ENCODE results near the gene QTRT2. TPM values are rescaled to one million over a fixed set of nuclear protein-coding genes. Genes with fewer than 3 reads are reported as not detected.

Gene QTRT2
- total RNA-seq, 2 experiments from 2014 or later, result 43.1 to 57.2 TPM

GRCh38 chr3:114035896-114036295, 20.6 kb upstream of the QTRT2 start:
- H3K27ac ChIP-seq (ENCODE audit: low read depth, low read length, poor library complexity, severe bottlenecking), result no peak overlapping the region
- no TSS peak for BruUV-seq (replicated peaks)

GRCh38 chr3:114043205-114043604, 13.3 kb upstream of the QTRT2 start:
- no peaks in the 10 kb centered on the region for H3K79me2 ChIP-seq (ENCODE audit: insufficient read depth, low read depth, low read length)
- H3K4me3 ChIP-seq (ENCODE audit: low read depth, low read length, poor library complexity, severe bottlenecking), result no peak overlapping the region
- no TSS peak for BruUV-seq (replicated peaks)
- H2AFZ ChIP-seq (ENCODE audit: low read length), result no peak overlapping the region
- H3K9me3 ChIP-seq (ENCODE audit: low read length), result no peaks in the 10 kb centered on the region
- peak; percentile 40 for DNase-seq (ENCODE audit: low spot score)
- no peaks in the 10 kb centered on the region for H4K20me1 ChIP-seq (ENCODE audit: insufficient read depth, low read length)
- H3K4me1 ChIP-seq (ENCODE audit: insufficient read depth, low read length, poor library complexity, severe bottlenecking), result no peaks in the 10 kb centered on the region
- no peak overlapping the region for H3K4me2 ChIP-seq (ENCODE audit: low read length)
- no peaks in the 10 kb centered on the region for H3K9me2 ChIP-seq (ENCODE audit: insufficient read depth, low read length)
- no peaks in the 10 kb centered on the region for H3K36me3 ChIP-seq (ENCODE audit: insufficient read depth, low read length)
- intact Hi-C loops (cut with micrococcal nuclease; ENCODE audit: unreplicated experiment), result no loop called here
- ChIA-PET POLR2A (no interaction called here), CTCF (ENCODE audit: unreplicated experiment) (no interaction called here)
- TF ChIP-seq CTCF (conservative IDR thresholded peaks at IDR 0.05; ENCODE audit: low read length) (peak; percentile 48), EZH2phosphoT487 (IDR thresholded peaks at IDR 0.05; ENCODE audit: borderline replicate concordance, low read depth, low read length) (no peak)
- no peak overlapping the region for H3K27ac ChIP-seq (ENCODE audit: low read depth, low read length, poor library complexity, severe bottlenecking)

More at GRCh38 chr3:114035896-114036295, 20.6 kb upstream of the QTRT2 start:
- ChIA-PET POLR2A (interaction anchor here (0.6 to 1.4 kb wide), 3 partner anchors 8 to 41 kb away, joined by 3 to 4 read pairs (median 3); no protein-coding TSS in a partner anchor), CTCF (ENCODE audit: unreplicated experiment) (no interaction called here)
- Histone ChIP-seq H3K4me3 (ENCODE audit: low read depth, low read length, poor library complexity, severe bottlenecking) (no peak overlapping the region), H2AFZ (ENCODE audit: low read length) (no peak overlapping the region), H3K4me1 (ENCODE audit: insufficient read depth, low read length, poor library complexity, severe bottlenecking) (no peaks in the 10 kb centered on the region), H4K20me1 (ENCODE audit: insufficient read depth, low read length) (no peaks in the 10 kb centered on the region), H3K36me3 (ENCODE audit: insufficient read depth, low read length) (no peaks in the 10 kb centered on the region), H3K9me3 (ENCODE audit: low read length) (no peaks in the 10 kb centered on the region), H3K79me2 (ENCODE audit: insufficient read depth, low read depth, low read length) (no peaks in the 10 kb centered on the region), H3K9me2 (ENCODE audit: insufficient read depth, low read length) (no peaks in the 10 kb centered on the region), H3K4me2 (ENCODE audit: low read length) (no peak overlapping the region)
- DNase-seq (ENCODE audit: low spot score), result no peak
- intact Hi-C loops (cut with micrococcal nuclease; ENCODE audit: unreplicated experiment), result no loop called here
- TF ChIP-seq CTCF (conservative IDR thresholded peaks at IDR 0.05; ENCODE audit: low read length), result no peak
- TF ChIP-seq EZH2phosphoT487 (IDR thresholded peaks at IDR 0.05; ENCODE audit: borderline replicate concordance, low read depth, low read length), result no peak

- H3K27ac ChIP-seq (ENCODE audit: low read depth, low read length, poor library complexity, severe bottlenecking), result no peak overlapping the region
- TF ChIP-seq EZH2phosphoT487 (IDR thresholded peaks at IDR 0.05; ENCODE audit: borderline replicate concordance, low read depth, low read length), result no peak
- no peak for TF ChIP-seq CTCF (conservative IDR thresholded peaks at IDR 0.05; ENCODE audit: low read length)
- DNase-seq (ENCODE audit: low spot score), result no peak
- H3K4me2 ChIP-seq (ENCODE audit: low read length), result no peak overlapping the region
- peaks cover 8% of the 10 kb centered on the region for H3K4me1 ChIP-seq (ENCODE audit: insufficient read depth, low read length, poor library complexity, severe bottlenecking)
- POLR2A ChIA-PET, result interaction anchor here (0.6 kb wide), 1 partner anchor 49 kb away, joined by 3 read pairs; no protein-coding TSS in a partner anchor
- H3K4me3 ChIP-seq (ENCODE audit: low read depth, low read length, poor library complexity, severe bottlenecking), result no peak overlapping the region
- intact Hi-C loops (cut with micrococcal nuclease; ENCODE audit: unreplicated experiment), result loop anchor here (10.0 kb wide), 1 partner anchor 207 kb away; no protein-coding TSS in a partner anchor
- no peaks in the 10 kb centered on the region; the same call in 1 of the 2 replicates for H4K20me1 ChIP-seq (ENCODE audit: insufficient read depth, low read length)
- CTCF ChIA-PET (ENCODE audit: unreplicated experiment), result no interaction called here
- H2AFZ ChIP-seq (ENCODE audit: low read length), result no peak overlapping the region
- no peaks in the 10 kb centered on the region for H3K9me3 ChIP-seq (ENCODE audit: low read length)
- BruUV-seq (replicated peaks), result no TSS peak
- peaks cover 5% of the 10 kb centered on the region for H3K79me2 ChIP-seq (ENCODE audit: insufficient read depth, low read depth, low read length)
- H3K9me2 ChIP-seq (ENCODE audit: insufficient read depth, low read length), result no peaks in the 10 kb centered on the region
- no peaks in the 10 kb centered on the region for H3K36me3 ChIP-seq (ENCODE audit: insufficient read depth, low read length)
These were observed 4.3 kb upstream of the QTRT2 start for GRCh38 chr3:114052216-114052615.

All from OCI-LY7 (cell line).